ENCODE data around the gene REX1BD. TPM values are rescaled to one million over a fixed set of nuclear protein-coding genes. Genes with fewer than 3 reads are reported as not detected.
A peak's percentile ranks its signal among the peaks of the same experiment; 100 is the strongest.

The REX1BD gene
- total RNA-seq, 1 experiment from 2014 or later, result 61.4 TPM

DNA sequence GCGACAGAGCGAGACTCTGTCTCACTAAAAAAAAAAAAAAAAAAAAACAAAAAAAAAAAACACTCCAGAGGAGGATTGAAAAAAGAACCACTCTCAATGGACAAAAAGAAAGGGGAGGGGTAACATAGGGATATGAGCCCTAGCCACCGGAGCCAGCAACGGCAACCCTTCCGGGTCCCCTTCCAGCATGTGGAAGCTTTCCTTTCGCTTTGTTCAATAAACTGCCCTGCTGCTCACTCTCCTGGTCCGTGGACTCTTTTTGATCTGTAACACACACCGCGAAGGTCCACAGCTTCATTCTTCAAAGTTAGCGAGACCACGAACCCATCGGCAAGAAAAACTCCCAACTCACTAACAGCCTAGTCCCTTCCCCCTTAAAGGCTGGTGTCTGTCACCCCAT lies 1.0 kb upstream of the REX1BD start:
- no TSS peak for BruUV-seq (replicated peaks)
- no peak for TF ChIP-seq EZH2 (IDR thresholded peaks at IDR 0.05; ENCODE audit: borderline replicate concordance, low read depth, low read length, poor library complexity, severe bottlenecking)
- TF ChIP-seq, protein P1, sequence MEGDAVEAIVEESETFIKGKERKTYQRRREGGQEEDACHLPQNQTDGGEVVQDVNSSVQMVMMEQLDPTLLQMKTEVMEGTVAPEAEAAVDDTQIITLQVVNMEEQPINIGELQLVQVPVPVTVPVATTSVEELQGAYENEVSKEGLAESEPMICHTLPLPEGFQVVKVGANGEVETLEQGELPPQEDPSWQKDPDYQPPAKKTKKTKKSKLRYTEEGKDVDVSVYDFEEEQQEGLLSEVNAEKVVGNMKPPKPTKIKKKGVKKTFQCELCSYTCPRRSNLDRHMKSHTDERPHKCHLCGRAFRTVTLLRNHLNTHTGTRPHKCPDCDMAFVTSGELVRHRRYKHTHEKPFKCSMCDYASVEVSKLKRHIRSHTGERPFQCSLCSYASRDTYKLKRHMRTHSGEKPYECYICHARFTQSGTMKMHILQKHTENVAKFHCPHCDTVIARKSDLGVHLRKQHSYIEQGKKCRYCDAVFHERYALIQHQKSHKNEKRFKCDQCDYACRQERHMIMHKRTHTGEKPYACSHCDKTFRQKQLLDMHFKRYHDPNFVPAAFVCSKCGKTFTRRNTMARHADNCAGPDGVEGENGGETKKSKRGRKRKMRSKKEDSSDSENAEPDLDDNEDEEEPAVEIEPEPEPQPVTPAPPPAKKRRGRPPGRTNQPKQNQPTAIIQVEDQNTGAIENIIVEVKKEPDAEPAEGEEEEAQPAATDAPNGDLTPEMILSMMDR (conservative IDR thresholded peaks at IDR 0.05; ENCODE audit: low read depth, low read length), result no peak
- ChIA-PET CTCF (interaction anchor here (0.7 kb wide), 1 partner anchor 98 kb away, joined by 3 read pairs; no protein-coding TSS in a partner anchor), POLR2A (ENCODE audit: low non-redundant PET) (no interaction called here)
- Histone ChIP-seq H3K4me1 (ENCODE audit: insufficient read depth, low read length, poor library complexity, severe bottlenecking) (peaks cover 25% of the 10 kb centered on the region), H3K9me3 (ENCODE audit: low read depth, low read length, poor library complexity, severe bottlenecking) (no peaks in the 10 kb centered on the region), H3K36me3 (ENCODE audit: insufficient read depth, low read length, poor library complexity, severe bottlenecking) (no peaks in the 10 kb centered on the region), H3K27ac (ENCODE audit: low read depth, low read length, poor library complexity, severe bottlenecking) (peak overlapping the region; percentile 96), H3K4me3 (ENCODE audit: low read depth, low read length, poor library complexity, severe bottlenecking) (no peak overlapping the region), H3K27me3 (replicated peaks; ENCODE audit: insufficient read depth, low read depth, low read length, poor library complexity) (no peaks in the 10 kb centered on the region)
- no peak for DNase-seq (ENCODE audit: low spot score)
- intact Hi-C loops (cut with micrococcal nuclease; ENCODE audit: unreplicated experiment), result no loop called here

DNA sequence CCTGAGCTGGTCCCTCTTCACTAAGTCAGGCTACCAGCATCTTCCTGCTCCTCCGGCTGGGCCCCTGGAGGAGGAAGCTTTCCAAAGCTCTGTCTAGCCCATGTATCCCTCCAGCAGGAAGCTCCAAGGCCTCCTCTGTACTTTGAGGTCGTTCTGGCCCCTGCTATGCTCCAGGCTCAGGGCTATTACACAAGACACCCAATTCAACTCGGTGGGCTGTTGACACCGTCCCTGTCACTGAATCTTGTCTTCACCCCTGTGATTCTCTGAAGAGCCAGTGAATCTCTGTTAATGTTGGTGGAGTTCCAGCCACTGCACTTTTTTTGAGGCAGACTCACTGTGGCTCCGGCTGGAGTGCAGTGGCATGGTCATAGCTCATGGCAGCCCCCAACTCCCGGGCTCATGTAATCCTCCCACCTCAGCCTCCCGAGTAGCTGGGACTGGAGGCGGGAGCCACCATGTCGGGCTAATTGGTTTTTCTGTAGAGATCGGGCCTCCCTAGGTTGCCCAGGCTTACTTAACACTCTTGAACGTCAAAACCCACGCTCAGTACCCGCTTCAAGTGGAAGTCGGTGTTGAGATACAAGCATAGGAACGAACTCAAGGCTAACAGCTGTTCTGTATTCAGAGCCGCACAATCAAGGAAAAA lies 512 bp upstream of the REX1BD start:
- intact Hi-C loops (cut with micrococcal nuclease; ENCODE audit: unreplicated experiment), result no loop called here
- H3K27me3 ChIP-seq (replicated peaks; ENCODE audit: insufficient read depth, low read depth, low read length, poor library complexity), result no peaks in the 10 kb centered on the region
- BruUV-seq (replicated peaks), result TSS peak; percentile 63
- peak overlapping the region; percentile 96 for H3K27ac ChIP-seq (ENCODE audit: low read depth, low read length, poor library complexity, severe bottlenecking)
- peaks cover 29% of the 10 kb centered on the region for H3K4me1 ChIP-seq (ENCODE audit: insufficient read depth, low read length, poor library complexity, severe bottlenecking)
- TF ChIP-seq EZH2 (IDR thresholded peaks at IDR 0.05; ENCODE audit: borderline replicate concordance, low read depth, low read length, poor library complexity, severe bottlenecking), result no peak
- TF ChIP-seq, protein P1 (conservative IDR thresholded peaks at IDR 0.05; ENCODE audit: low read depth, low read length), result no peak
- CTCF ChIA-PET, result interaction anchor here (0.6 to 0.7 kb wide), 2 partner anchors 99 to 639 kb away, joined by 3 to 5 read pairs; no protein-coding TSS in a partner anchor
- POLR2A ChIA-PET (ENCODE audit: low non-redundant PET), result no interaction called here
- H3K9me3 ChIP-seq (ENCODE audit: low read depth, low read length, poor library complexity, severe bottlenecking), result no peaks in the 10 kb centered on the region
- peaks cover 3% of the 10 kb centered on the region for H3K36me3 ChIP-seq (ENCODE audit: insufficient read depth, low read length, poor library complexity, severe bottlenecking)
- H3K4me3 ChIP-seq (ENCODE audit: low read depth, low read length, poor library complexity, severe bottlenecking), result peak overlapping the region; percentile 83
- DNase-seq (ENCODE audit: low spot score), result no peak

DNA sequence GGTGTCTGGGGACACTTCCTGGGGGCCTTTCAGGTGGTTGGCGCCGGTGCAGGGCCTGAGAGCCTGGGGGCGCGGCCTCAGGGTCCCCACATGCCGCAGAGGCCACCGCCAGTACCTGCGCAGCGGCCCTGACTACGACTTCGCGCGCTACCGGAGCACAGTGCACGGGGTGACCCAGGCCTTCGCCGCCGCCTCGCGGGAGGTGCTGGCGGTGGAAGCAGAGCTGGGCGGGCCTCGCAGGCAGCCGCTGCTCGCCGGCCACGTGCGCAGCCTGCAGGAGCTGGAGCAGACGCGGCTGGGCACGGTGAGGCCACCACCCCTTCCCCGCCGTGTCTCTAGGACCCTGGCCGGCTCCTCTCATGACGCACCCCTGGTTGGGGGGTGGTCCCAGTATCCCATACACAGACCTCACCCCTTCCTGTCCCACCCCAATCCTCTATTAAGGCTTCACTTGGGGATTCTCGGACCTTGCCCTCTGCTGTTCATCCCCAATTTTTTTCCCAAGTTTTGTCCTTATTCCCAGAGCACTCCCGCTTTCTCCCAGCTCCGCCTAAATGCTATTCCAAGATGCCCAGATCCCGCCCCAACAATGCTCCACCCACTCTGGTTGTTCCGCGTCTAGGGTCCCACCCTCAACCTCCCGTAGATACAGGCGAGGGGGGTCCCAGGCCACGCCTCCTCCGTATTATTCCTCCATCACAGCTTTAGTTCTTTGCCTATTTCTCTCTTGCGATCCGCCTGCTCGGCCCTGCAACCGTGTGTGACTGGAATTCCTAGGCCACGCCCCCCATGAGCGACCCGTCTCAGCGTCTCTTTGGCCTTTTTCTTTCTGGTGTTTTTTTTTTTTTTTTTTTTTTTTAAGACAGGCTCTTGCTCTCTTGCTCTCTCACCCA lies 1.0 kb downstream of the REX1BD start:
- Histone ChIP-seq H3K27ac (ENCODE audit: low read depth, low read length, poor library complexity, severe bottlenecking) (peak overlapping the region; percentile 96), H3K4me3 (ENCODE audit: low read depth, low read length, poor library complexity, severe bottlenecking) (peak overlapping the region; percentile 83), H3K36me3 (ENCODE audit: insufficient read depth, low read length, poor library complexity, severe bottlenecking) (peaks cover 8% of the 10 kb centered on the region), H3K9me3 (ENCODE audit: low read depth, low read length, poor library complexity, severe bottlenecking) (no peaks in the 10 kb centered on the region), H3K27me3 (replicated peaks; ENCODE audit: insufficient read depth, low read depth, low read length, poor library complexity) (no peaks in the 10 kb centered on the region), H3K4me1 (ENCODE audit: insufficient read depth, low read length, poor library complexity, severe bottlenecking) (peaks cover 40% of the 10 kb centered on the region)
- intact Hi-C loops (cut with micrococcal nuclease; ENCODE audit: unreplicated experiment), result loop anchor here (5.0 to 10.0 kb wide), 4 partner anchors 88 to 328 kb away; partner anchors contain the start of genes COPE and DDX49
- BruUV-seq (replicated peaks), result no TSS peak
- POLR2A ChIA-PET (ENCODE audit: low non-redundant PET), result interaction anchor here (0.7 kb wide), 2 partner anchors 261 to 274 kb away, joined by 3 to 5 read pairs; no protein-coding TSS in a partner anchor
- no peak for TF ChIP-seq EZH2 (IDR thresholded peaks at IDR 0.05; ENCODE audit: borderline replicate concordance, low read depth, low read length, poor library complexity, severe bottlenecking)
- peak; percentile 93 for DNase-seq (ENCODE audit: low spot score)
- CTCF ChIA-PET, result interaction anchor here (0.7 to 1.5 kb wide), 6 partner anchors 17 to 305 kb away, joined by 3 to 7 read pairs (median 4); partner anchors contain the start of gene UBA52
